K562 (cell line): ENCODE data around the gene EPHA7. TPM values are rescaled to one million over a fixed set of nuclear protein-coding genes. Genes with fewer than 3 reads are reported as not detected.

Source experiments
- ATAC-seq: fragments of 200-7000 bp; cut with Tn5 transposase; 3 replicates; pipeline ENCODE4 v1.9.1; 2020; ENCODE audit warnings: moderate library complexity
- BruUV-seq: library from RNA; stranded (reverse); fragments of 400-500 nt; replicated peaks from 2 replicates; lab custom pipeline; 2021; lab: Mats Ljungman, UMichigan
- CTCF ChIA-PET: fragments of 300-600 bp; formaldehyde crosslinking; extraction: SDS; loops from one replicate; lab custom pipeline; 2021; ENCODE audit warnings: low intra/inter-chr PET ratio; lab: Yijun Ruan, JAX
- POLR2A ChIA-PET: fragments of 300-600, 350-650 bp; sonication (Branson Sonifier 250); formaldehyde crosslinking; extraction: SDS; loops from one replicate; lab custom pipeline; 2021; ENCODE audit warnings: antibody characterized with exemption, inconsistent platforms; lab: Yijun Ruan, JAX
- DNase-seq, 4 experiments: peaks; one replicate each; pipeline versions ENCODE4 v3.0.0 to v3.0.0-alpha.2; 2011 to 2018; ENCODE audit warnings: low spot score in 3 of 4, mixed read lengths in 3 of 4; ENCODE audit errors: extremely low read depth in 1 of 4
- FAIRE-seq: peaks from 2 replicates; lab custom pipeline; 2011; peaks lifted over from hg19 to GRCh38; lab: Jason Lieb, UNC
- H2AFZ ChIP-seq: 2 replicates; pipeline ENCODE4 v1.6.0; 2011; ENCODE audit warnings: low read depth, low read length, control low read depth, inconsistent platforms
- H3K27ac ChIP-seq: fragments of 200-600 bp; 3 replicates; pipeline ENCODE4 v1.8.0; 2011; ENCODE audit warnings: low read depth, mild to moderate bottlenecking, control low read depth, inconsistent platforms, low read length, moderate library complexity, mixed read lengths; ENCODE audit errors: extremely low read depth
- H3K27me3 ChIP-seq, 2 experiments: fragments of 300-600 bp in 1 of 2; 2 replicates in 1 of 2; 3 replicates in 1 of 2; pipeline versions ENCODE4 v1.6.0 to v1.8.0; 2011; ENCODE audit warnings: inconsistent platforms in 2 of 2, low read length in 2 of 2, mild to moderate bottlenecking in 1 of 2, mixed read lengths in 1 of 2, moderate library complexity in 1 of 2; ENCODE audit not compliant: control insufficient read depth in 2 of 2, insufficient read depth in 2 of 2
- H3K36me3 ChIP-seq: fragments of 300-600 bp; 3 replicates; pipeline ENCODE4 v1.8.0; 2011; ENCODE audit warnings: mild to moderate bottlenecking, low read length, inconsistent platforms; ENCODE audit not compliant: control insufficient read depth, insufficient read depth
- H3K4me1 ChIP-seq, 2 experiments: fragments of 200-600 bp in 1 of 2; replicated peaks in 1 of 2; 2 replicates in 1 of 2; 3 replicates in 1 of 2; pipeline versions ENCODE4 v1.5.1 to v1.8.0; 2011; ENCODE audit warnings: inconsistent platforms in 2 of 2, low read length in 2 of 2, mild to moderate bottlenecking in 1 of 2, mixed read lengths in 1 of 2, moderate library complexity in 1 of 2; ENCODE audit not compliant: control insufficient read depth in 2 of 2, insufficient read depth in 2 of 2
- H3K4me2 ChIP-seq: 2 replicates; pipeline ENCODE4 v1.6.1; 2011; ENCODE audit warnings: low read length, control low read depth, inconsistent platforms, mixed read lengths; ENCODE audit not compliant: insufficient read depth
- H3K4me3 ChIP-seq: fragments of 200-600 bp; sonication (generic), shearing (Covaris generic); 2 replicates; pipeline ENCODE4 v1.5.1; 2016; ENCODE audit warnings: control low read depth, inconsistent platforms
- H3K79me2 ChIP-seq: fragments of 200-600 bp; 3 replicates; pipeline ENCODE4 v1.8.0; 2011; ENCODE audit warnings: low read length, inconsistent platforms; ENCODE audit not compliant: control insufficient read depth, insufficient read depth
- H3K9ac ChIP-seq, 2 experiments: 2 replicates each; pipeline versions ENCODE4 v1.6.0 to v1.6.1; 2011; ENCODE audit warnings: low read depth in 2 of 2, low read length in 2 of 2, control low read depth in 1 of 2, inconsistent platforms in 1 of 2, mild to moderate bottlenecking in 1 of 2, mixed read lengths in 1 of 2; ENCODE audit not compliant: insufficient read depth in 1 of 2
- H3K9me1 ChIP-seq: one replicate; pipeline ENCODE4 v1.6.0; 2011; ENCODE audit warnings: inconsistent platforms, mild to moderate bottlenecking, low read length, moderate library complexity; ENCODE audit not compliant: control insufficient read depth, insufficient read depth
- H3K9me3 ChIP-seq: replicated peaks from 2 replicates; pipeline ENCODE4 v1.5.1; 2011; ENCODE audit warnings: low read depth, low read length, inconsistent platforms; ENCODE audit not compliant: control insufficient read depth, insufficient read depth
- H4K20me1 ChIP-seq: replicated peaks from 2 replicates; pipeline ENCODE4 v1.6.1; 2011; ENCODE audit warnings: low read length, inconsistent platforms, mixed read lengths; ENCODE audit not compliant: control insufficient read depth, insufficient read depth
- CHD2 ChIP-seq: IDR thresholded peaks from 2 replicates; pipeline ENCODE4 v1.6.1; 2011; ENCODE audit warnings: low read depth, low read length
- ELF1 ChIP-seq: fragments of 200-800 bp; sonication (Bioruptor generic); IDR thresholded peaks from 2 replicates; pipeline ENCODE4 v1.6.1; 2016; ENCODE audit warnings: missing genetic modification characterization, missing compliant biosample characterization
- NR2C2 ChIP-seq, 2 experiments: fragments of 200-800 bp in 1 of 2; sonication (Bioruptor generic) in 1 of 2; sonication (generic) in 1 of 2; formaldehyde crosslinking in 1 of 2; IDR thresholded peaks; 2 replicates each; pipeline versions ENCODE4 v1.6.1 to v1.8.0; 2016 to 2022; ENCODE audit warnings: mild to moderate bottlenecking in 1 of 2, missing compliant biosample characterization in 1 of 2, missing genetic modification characterization in 1 of 2, missing genetic modification reagents in 1 of 2
- SMAD1 ChIP-seq: fragments of 150-350 bp; IDR thresholded peaks from 2 replicates; pipeline ENCODE4 v1.6.1; 2014; ENCODE audit warnings: low read length, low read depth; ENCODE audit not compliant: partially characterized antibody
- SMARCA4 ChIP-seq: fragments of 450-650 bp; IDR thresholded peaks from 2 replicates; pipeline ENCODE4 v1.6.1; 2016
- ZNF143 ChIP-seq: sonication (generic); formaldehyde crosslinking; IDR thresholded peaks from 2 replicates; pipeline ENCODE4 v1.9.0; 2022; ENCODE audit warnings: mild to moderate bottlenecking, missing genetic modification reagents
- WGBS: fragments of 100-300 bp; shearing (Covaris generic); methylation state at CpG from one replicate; pipeline ENCODE4 v1.1.6; 2016; ENCODE audit warnings: low coverage, mixed read lengths; ENCODE audit not compliant: insufficient coverage; ENCODE audit errors: missing lambda C conversion rate; 5-methylcytosine and 5-hydroxymethylcytosine counted together
- in situ Hi-C: fragments of 300-500 bp; cut with MboI; formaldehyde crosslinking; loops from 4 replicates; pipeline ENCODE4 v1.15.0; 2018; ENCODE audit warnings: inconsistent platforms, mixed read lengths
- intact Hi-C: fragments of 100-400 bp; cut with micrococcal nuclease; formaldehyde crosslinking; loops from 2 replicates; pipeline ENCODE4 v1.14.2; 2022
- polyA plus RNA-seq, 8 experiments: library from polyadenylated mRNA; depleted of rRNA in 4 of 8; stranded (reverse) in 5 of 8; unstranded in 3 of 8; fragments of >200 nt; fragmentation: Nextera tagmentation in 2 of 8; fragmentation: Illumina TruSeq in 1 of 8; extraction: Ambion mirVana in 2 of 8; extraction: Trizol in 1 of 8; gene quantifications; 2 replicates each; pipeline versions ENCODE4 v1.2.1 to v1.2.3, GENCODE V29; 2011 to 2014; ENCODE audit warnings: inconsistent platforms in 1 of 8, missing spikeins in 1 of 8
- total RNA-seq, 7 experiments: library from RNA; depleted of rRNA in 6 of 7; stranded (reverse); fragments of >200 nt in 6 of 7; fragmentation: Illumina TruSeq in 2 of 7; extraction: Trizol in 2 of 7; gene quantifications; 2 replicates each; pipeline versions ENCODE4 v1.2.1 to v1.2.3, GENCODE V29; 2011 to 2021; ENCODE audit warnings: low replicate concordance in 1 of 7
- TF ChIP-seq, protein P1 (sequence below), 2 experiments: fragments of 450-650 bp; formaldehyde crosslinking in 1 of 2; IDR thresholded peaks; 2 replicates each; pipeline versions ENCODE4 v1.4.0 to v1.6.1; 2014 to 2020; ENCODE audit warnings: mild to moderate bottlenecking in 2 of 2, borderline replicate concordance in 1 of 2, low read depth in 1 of 2
- TF ChIP-seq, protein P2 (sequence below), 2 experiments: fragments of 450-650 bp; conservative IDR thresholded peaks; 2 replicates each; pipeline ENCODE4 v1.6.1; 2017; ENCODE audit warnings: mild to moderate bottlenecking in 2 of 2, moderate library complexity in 2 of 2
- TF ChIP-seq, protein P3 (sequence below): IDR thresholded peaks from 3 replicates; pipeline ENCODE4 v1.6.1; 2011; ENCODE audit warnings: borderline replicate concordance, mild to moderate bottlenecking; ENCODE audit not compliant: insufficient read length, insufficient read depth

Gene EPHA7
- total and polyA plus RNA-seq, 9 of the 15 experiments (the other 6 are each of a cell fraction or from before 2014, with no cell fraction given) = not detected

DNA sequence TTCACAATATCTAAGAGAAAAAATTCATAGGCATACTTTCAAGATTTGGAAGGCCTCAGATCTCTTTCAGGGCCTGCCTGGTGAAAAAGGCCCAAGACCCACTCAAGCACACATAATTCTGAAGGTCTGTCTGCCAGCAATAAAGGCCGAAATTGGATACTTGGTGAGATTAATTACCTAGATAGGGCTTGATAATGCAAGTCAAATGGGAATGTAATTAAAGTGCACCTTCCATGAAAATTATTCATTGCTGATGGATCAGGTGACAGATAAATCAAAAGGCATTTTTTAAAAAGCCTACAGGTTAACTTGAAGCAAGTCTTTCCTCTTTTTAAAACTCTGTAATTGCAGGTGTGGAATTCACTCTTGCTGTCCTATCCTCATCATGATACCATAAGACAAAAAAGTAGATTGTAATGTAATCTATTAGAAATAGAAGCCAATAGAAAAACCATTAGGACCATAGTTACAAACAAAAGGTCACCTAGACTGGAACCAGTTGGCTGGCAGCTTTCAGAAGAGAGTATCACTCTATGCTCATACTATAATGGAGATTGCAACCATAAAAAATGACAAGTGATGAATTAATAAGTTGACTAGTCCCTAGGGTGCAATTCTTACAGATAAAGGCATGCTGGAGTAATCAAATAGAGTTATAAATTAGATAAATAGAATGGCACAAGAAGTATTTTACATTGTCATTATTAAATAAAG, 77.3 kb downstream of the EPHA7 start:
- Histone ChIP-seq H2AFZ (no peak overlapping the region), H3K9ac (no peak overlapping the region), H3K4me3 (no peak overlapping the region), H3K27me3 (no peaks in the 10 kb centered on the region), H3K9me3 (0 out of 2 replicates have a peak, but pooled peaks cover 2% of the 10 kb centered on the region), H3K4me1 (no peaks in the 10 kb centered on the region), H3K9me1 (no peaks in the 10 kb centered on the region), H3K79me2 (no peaks in the 10 kb centered on the region), H4K20me1 (no peaks in the 10 kb centered on the region), H3K27ac (no peak overlapping the region), H3K36me3 (no peaks in the 10 kb centered on the region), H3K4me2 (no peak overlapping the region)
- ATAC-seq (no peak), FAIRE-seq (no peak), DNase-seq (no peak)
- ChIA-PET POLR2A (no interaction called here), CTCF (no interaction called here)
- no TSS peak for BruUV-seq
- WGBS = 0% methylated on average over 1 of the region's 1 CpG
- in situ Hi-C loops = no loop called here
- intact Hi-C loops = no loop called here
- TF ChIP-seq CHD2 = no peak
- no peak for TF ChIP-seq SMARCA4
- TF ChIP-seq, protein P1, sequence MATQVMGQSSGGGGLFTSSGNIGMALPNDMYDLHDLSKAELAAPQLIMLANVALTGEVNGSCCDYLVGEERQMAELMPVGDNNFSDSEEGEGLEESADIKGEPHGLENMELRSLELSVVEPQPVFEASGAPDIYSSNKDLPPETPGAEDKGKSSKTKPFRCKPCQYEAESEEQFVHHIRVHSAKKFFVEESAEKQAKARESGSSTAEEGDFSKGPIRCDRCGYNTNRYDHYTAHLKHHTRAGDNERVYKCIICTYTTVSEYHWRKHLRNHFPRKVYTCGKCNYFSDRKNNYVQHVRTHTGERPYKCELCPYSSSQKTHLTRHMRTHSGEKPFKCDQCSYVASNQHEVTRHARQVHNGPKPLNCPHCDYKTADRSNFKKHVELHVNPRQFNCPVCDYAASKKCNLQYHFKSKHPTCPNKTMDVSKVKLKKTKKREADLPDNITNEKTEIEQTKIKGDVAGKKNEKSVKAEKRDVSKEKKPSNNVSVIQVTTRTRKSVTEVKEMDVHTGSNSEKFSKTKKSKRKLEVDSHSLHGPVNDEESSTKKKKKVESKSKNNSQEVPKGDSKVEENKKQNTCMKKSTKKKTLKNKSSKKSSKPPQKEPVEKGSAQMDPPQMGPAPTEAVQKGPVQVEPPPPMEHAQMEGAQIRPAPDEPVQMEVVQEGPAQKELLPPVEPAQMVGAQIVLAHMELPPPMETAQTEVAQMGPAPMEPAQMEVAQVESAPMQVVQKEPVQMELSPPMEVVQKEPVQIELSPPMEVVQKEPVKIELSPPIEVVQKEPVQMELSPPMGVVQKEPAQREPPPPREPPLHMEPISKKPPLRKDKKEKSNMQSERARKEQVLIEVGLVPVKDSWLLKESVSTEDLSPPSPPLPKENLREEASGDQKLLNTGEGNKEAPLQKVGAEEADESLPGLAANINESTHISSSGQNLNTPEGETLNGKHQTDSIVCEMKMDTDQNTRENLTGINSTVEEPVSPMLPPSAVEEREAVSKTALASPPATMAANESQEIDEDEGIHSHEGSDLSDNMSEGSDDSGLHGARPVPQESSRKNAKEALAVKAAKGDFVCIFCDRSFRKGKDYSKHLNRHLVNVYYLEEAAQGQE (IDR thresholded peaks at IDR 0.05; ENCODE audit: borderline replicate concordance) = no peak
- TF ChIP-seq, protein P1 (CRISPR knock-in tag; IDR thresholded peaks at IDR 0.05; ENCODE audit: low read depth) = no peak
- TF ChIP-seq, protein P2, sequence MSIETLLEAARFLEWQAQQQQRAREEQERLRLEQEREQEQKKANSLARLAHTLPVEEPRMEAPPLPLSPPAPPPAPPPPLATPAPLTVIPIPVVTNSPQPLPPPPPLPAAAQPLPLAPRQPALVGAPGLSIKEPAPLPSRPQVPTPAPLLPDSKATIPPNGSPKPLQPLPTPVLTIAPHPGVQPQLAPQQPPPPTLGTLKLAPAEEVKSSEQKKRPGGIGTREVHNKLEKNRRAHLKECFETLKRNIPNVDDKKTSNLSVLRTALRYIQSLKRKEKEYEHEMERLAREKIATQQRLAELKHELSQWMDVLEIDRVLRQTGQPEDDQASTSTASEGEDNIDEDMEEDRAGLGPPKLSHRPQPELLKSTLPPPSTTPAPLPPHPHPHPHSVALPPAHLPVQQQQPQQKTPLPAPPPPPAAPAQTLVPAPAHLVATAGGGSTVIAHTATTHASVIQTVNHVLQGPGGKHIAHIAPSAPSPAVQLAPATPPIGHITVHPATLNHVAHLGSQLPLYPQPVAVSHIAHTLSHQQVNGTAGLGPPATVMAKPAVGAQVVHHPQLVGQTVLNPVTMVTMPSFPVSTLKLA (conservative IDR thresholded peaks at IDR 0.05) = no peak
- TF ChIP-seq SMAD1 = no peak
- no peak for TF ChIP-seq ZNF143 (CRISPR knock-in tag)
- no peak for TF ChIP-seq NR2C2 (CRISPR knock-in tag; IDR thresholded peaks at IDR 0.05)
- no peak for TF ChIP-seq NR2C2 (tag; IDR thresholded peaks at IDR 0.05)
- TF ChIP-seq ELF1 (tag) = no peak
- TF ChIP-seq, protein P3, sequence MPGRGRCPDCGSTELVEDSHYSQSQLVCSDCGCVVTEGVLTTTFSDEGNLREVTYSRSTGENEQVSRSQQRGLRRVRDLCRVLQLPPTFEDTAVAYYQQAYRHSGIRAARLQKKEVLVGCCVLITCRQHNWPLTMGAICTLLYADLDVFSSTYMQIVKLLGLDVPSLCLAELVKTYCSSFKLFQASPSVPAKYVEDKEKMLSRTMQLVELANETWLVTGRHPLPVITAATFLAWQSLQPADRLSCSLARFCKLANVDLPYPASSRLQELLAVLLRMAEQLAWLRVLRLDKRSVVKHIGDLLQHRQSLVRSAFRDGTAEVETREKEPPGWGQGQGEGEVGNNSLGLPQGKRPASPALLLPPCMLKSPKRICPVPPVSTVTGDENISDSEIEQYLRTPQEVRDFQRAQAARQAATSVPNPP = no peak
